A549 (cell line): ENCODE data around the gene PNPLA2. TPM values are rescaled to one million over a fixed set of nuclear protein-coding genes. Genes with fewer than 3 reads are reported as not detected.

Experiments used
- ATAC-seq, 2 experiments: fragments of 200-7000 bp in 1 of 2; fragments of >200 bp in 1 of 2; cut with Nextera tagmentation in 1 of 2; cut with Tn5 transposase in 1 of 2; 3 replicates each; pipeline versions ENCODE4 v1.8.0 to v1.9.1; 2018 to 2020; ENCODE audit warnings: mild to moderate bottlenecking in 1 of 2, moderate library complexity in 1 of 2
- CTCF ChIA-PET: fragments of 300-600 bp; sonication (Branson Sonifier 250); formaldehyde crosslinking; extraction: SDS; loops from one replicate; lab custom pipeline; 2021; ENCODE audit warnings: antibody characterized with exemption, inconsistent platforms; lab: Yijun Ruan, JAX
- POLR2A ChIA-PET: fragments of 350-600 bp; formaldehyde crosslinking; extraction: SDS; loops from one replicate; lab custom pipeline; 2021; ENCODE audit warnings: antibody characterized with exemption, inconsistent platforms; lab: Yijun Ruan, JAX
- DNase-seq, 2 experiments: peaks; one replicate each; pipeline versions ENCODE4 v3.0.0 to v3.0.0-alpha.2; 2011 to 2016; ENCODE audit warnings: low read depth in 1 of 2, low spot score in 1 of 2
- FAIRE-seq: peaks from 2 replicates; lab custom pipeline; 2011; peaks lifted over from hg19 to GRCh38; lab: Jason Lieb, UNC
- H3K27ac ChIP-seq, 2 experiments: fragments of >200 bp; sonication (Bioruptor Twin); formaldehyde crosslinking; 3 replicates each; pipeline ENCODE4 v1.5.1; 2016 to 2017
- H3K4me1 ChIP-seq: fragments of >200 bp; sonication (Bioruptor Twin); formaldehyde crosslinking; 3 replicates; pipeline ENCODE4 v1.6.1; 2016
- H3K4me2 ChIP-seq: fragments of >200 bp; sonication (Bioruptor Twin); formaldehyde crosslinking; 3 replicates; pipeline ENCODE4 v1.6.1; 2016
- H3K4me3 ChIP-seq: fragments of >200 bp; sonication (Bioruptor Twin); formaldehyde crosslinking; 3 replicates; pipeline ENCODE4 v1.5.1; 2016
- H3K9me3 ChIP-seq: fragments of >200 bp; sonication (Bioruptor Twin); formaldehyde crosslinking; 3 replicates; pipeline ENCODE4 v1.6.1; 2016
- BCL3 ChIP-seq: fragments of >200 bp; sonication (Bioruptor Twin); formaldehyde crosslinking; IDR thresholded peaks from 3 replicates; pipeline ENCODE4 v1.6.1; 2016
- BHLHE40 ChIP-seq: IDR thresholded peaks from 2 replicates; pipeline ENCODE4 v1.6.1; 2012; ENCODE audit warnings: low read depth, low read length, inconsistent platforms
- CTCF ChIP-seq: fragments of >200 bp; sonication (Bioruptor Twin); formaldehyde crosslinking; IDR thresholded peaks from 3 replicates; pipeline ENCODE4 v1.5.1; 2016
- E2F6 ChIP-seq: IDR thresholded peaks from 2 replicates; pipeline ENCODE4 v1.6.1; 2012; ENCODE audit warnings: low read depth, borderline replicate concordance
- EP300 ChIP-seq, 2 experiments: fragments of >200 bp; sonication (Bioruptor Twin); formaldehyde crosslinking; IDR thresholded peaks; 2 replicates in 1 of 2; 3 replicates in 1 of 2; pipeline ENCODE4 v1.6.1; 2016 to 2017
- HMGXB4 ChIP-seq: fragments of 250-450 bp; sonication (Bioruptor Pico); IDR thresholded peaks from 2 replicates; pipeline ENCODE4 v1.5.0; 2021; ENCODE audit warnings: mild to moderate bottlenecking, moderate library complexity, borderline replicate concordance
- JUN ChIP-seq, 2 experiments: fragments of >200 bp; sonication (Bioruptor Twin); formaldehyde crosslinking; IDR thresholded peaks; 2 replicates in 1 of 2; 3 replicates in 1 of 2; pipeline ENCODE4 v1.6.1; 2016 to 2017
- KDM5A ChIP-seq: fragments of 200-600 bp; sonication (generic); IDR thresholded peaks from 2 replicates; pipeline ENCODE4 v1.6.1; 2016; ENCODE audit warnings: antibody characterized with exemption, mild to moderate bottlenecking
- MAX ChIP-seq: IDR thresholded peaks from 2 replicates; pipeline ENCODE4 v1.6.1; 2012
- MYC ChIP-seq: IDR thresholded peaks from 2 replicates; pipeline ENCODE4 v1.6.1; 2012; ENCODE audit warnings: mild to moderate bottlenecking, inconsistent platforms, low read length, improper control_type of control experiment, borderline replicate concordance
- NPAS2 ChIP-seq: fragments of 250-450 bp; sonication (Bioruptor Pico); IDR thresholded peaks from 2 replicates; pipeline ENCODE4 v1.8.0; 2022; ENCODE audit warnings: mild to moderate bottlenecking, moderate library complexity, borderline replicate concordance
- PBX3 ChIP-seq: IDR thresholded peaks from 2 replicates; pipeline ENCODE4 v1.6.1; 2012
- POLR2A ChIP-seq: IDR thresholded peaks from 2 replicates; pipeline ENCODE4 v1.6.1; 2012; ENCODE audit warnings: mild to moderate bottlenecking, low read length
- POLR2AphosphoS2 ChIP-seq: conservative IDR thresholded peaks from 2 replicates; pipeline ENCODE4 v1.6.1; 2012; ENCODE audit warnings: low read length, improper control_type of control experiment, inconsistent platforms
- RNF2 ChIP-seq: fragments of 200-600 bp; sonication (generic); IDR thresholded peaks from 2 replicates; pipeline ENCODE4 v1.6.1; 2016; ENCODE audit warnings: low read depth, mild to moderate bottlenecking, antibody characterized with exemption, moderate library complexity, borderline replicate concordance
- SMC3 ChIP-seq: fragments of >200 bp; sonication (Bioruptor Twin); formaldehyde crosslinking; IDR thresholded peaks from 3 replicates; pipeline ENCODE4 v1.6.1; 2018; ENCODE audit warnings: inconsistent platforms
- TFCP2L1 ChIP-seq: fragments of 250-450 bp; sonication (Bioruptor Pico); IDR thresholded peaks from 2 replicates; pipeline ENCODE4 v1.5.0; 2021; ENCODE audit warnings: mild to moderate bottlenecking
- TP53 ChIP-seq: fragments of 250-450 bp; sonication (Bioruptor Pico); IDR thresholded peaks from 2 replicates; pipeline ENCODE4 v1.5.0; 2021; ENCODE audit warnings: mild to moderate bottlenecking, moderate library complexity
- USF2 ChIP-seq: fragments of 450-650 bp; IDR thresholded peaks from 2 replicates; pipeline ENCODE4 v1.6.1; 2014; ENCODE audit warnings: antibody characterized with exemption
- ZNF302 ChIP-seq: fragments of 250-450 bp; sonication (Bioruptor Pico); IDR thresholded peaks from 2 replicates; pipeline ENCODE4 v1.9.0; 2021; ENCODE audit warnings: inconsistent platforms, mild to moderate bottlenecking, moderate library complexity
- WGBS: methylation state at CpG from one replicate; pipeline ENCODE4 v1.1.6; 2017; ENCODE audit errors: missing lambda C conversion rate; 5-methylcytosine and 5-hydroxymethylcytosine counted together
- polyA plus RNA-seq, 4 experiments: library from polyadenylated mRNA; depleted of rRNA in 3 of 4; stranded (reverse); fragments of >200 nt; fragmentation: RNase III in 1 of 4; extraction: RNeasy Plus Mini Kit Qiagen cat#74134 plus additional on column Dnase treatment in 1 of 4; gene quantifications; 2 replicates in 3 of 4; 3 replicates in 1 of 4; pipeline ENCODE4 v1.2.3, GENCODE V29; 2011 to 2017

PNPLA2 gene
- polyA plus RNA-seq, 2 of the 4 experiments (the other 2 are of a cell fraction) = 13.2 to 25.4 TPM

GRCh38 chr11:798093-798713 is 20.5 kb upstream of the PNPLA2 start, which contains the start of gene SLC25A22:
TSS of gene SLC25A22 (minus strand) at chr11:798281. CDS start at chr11:795006, 3,275 bp downstream.
- 0% methylated on average over 4 of the region's 69 CpGs for WGBS
- H3K27ac ChIP-seq = peak within 1 kb of the TSS; percentile 76 to 99
- DNase-seq = peak; percentile 79 to 87
- H3K4me1 ChIP-seq = peaks cover 28% of the 10 kb centered on the region
- CTCF ChIA-PET = interaction anchor here (0.9 to 2.1 kb wide), 6 partner anchors 8 to 23 kb away, joined by 4 to 13 read pairs (median 7); partner anchors contain the start of genes CEND1, GATD1 and RPLP2
- peak within 1 kb of the TSS; percentile 90 for H3K4me2 ChIP-seq
- H3K4me3 ChIP-seq = peak within 1 kb of the TSS; percentile 66
- ATAC-seq = peak; percentile 51 to 69
- H3K9me3 ChIP-seq = no peaks in the 10 kb centered on the region
- no peak for FAIRE-seq
- POLR2A ChIA-PET = interaction anchor here (0.7 kb wide), 1 partner anchor 97 kb away, joined by 3 read pairs; no protein-coding TSS in a partner anchor
- TF ChIP-seq HMGXB4 (CRISPR knock-in tag) = no peak
- TF ChIP-seq CTCF = peak; percentile 84
- TF ChIP-seq PBX3 = 0 out of 2 replicates have a peak, but pooled peaks have one; percentile 24
- no peak for TF ChIP-seq TFCP2L1 (CRISPR knock-in tag)
- peak; percentile 67; the same call in 1 of the 2 replicates for TF ChIP-seq MYC
- peak; percentile 55 for TF ChIP-seq MAX
- peak; percentile 36; the same call in 1 of the 2 replicates for TF ChIP-seq E2F6
- peak; percentile 50 to 88; a peak in 3 of 5 replicates for TF ChIP-seq JUN (IDR thresholded peaks at IDR 0.05)
- TF ChIP-seq BCL3 = peak; percentile 63; the same call in 2 of the 3 replicates
- TF ChIP-seq SMC3 = peak; percentile 39; the same call in 2 of the 3 replicates
- TF ChIP-seq POLR2A = peak; percentile 67
- TF ChIP-seq TP53 = peak; percentile 35; the same call in 1 of the 2 replicates
- no peak for TF ChIP-seq ZNF302

- WGBS = 93% methylated on average over 7 of the region's 32 CpGs
- H3K4me2 ChIP-seq = no peak overlapping the region
- TF ChIP-seq KDM5A (no peak), E2F6 (no peak), USF2 (no peak), BHLHE40 (no peak), RNF2 (no peak), EP300 (IDR thresholded peaks at IDR 0.05) (no peak), NPAS2 (CRISPR knock-in tag) (no peak), POLR2AphosphoS2 (no peak), MYC (no peak), HMGXB4 (CRISPR knock-in tag) (no peak)
Observed at GRCh38 chr11:799641-800316, 18.9 kb upstream of the PNPLA2 start.

More at GRCh38 chr11:799641-800316, 18.9 kb upstream of the PNPLA2 start:
- no peak for DNase-seq
- Histone ChIP-seq H3K4me1 (peaks cover 37% of the 10 kb centered on the region), H3K4me3 (no peak overlapping the region), H3K27ac (no peak overlapping the region), H3K9me3 (no peaks in the 10 kb centered on the region)
- CTCF ChIA-PET = interaction anchor here (0.9 to 1.9 kb wide), 5 partner anchors 9 to 53 kb away, joined by 3 to 10 read pairs (median 4); partner anchors contain the start of genes CEND1, GATD1, RPLP2 and TALDO1
- POLR2A ChIA-PET = no interaction called here
- no peak for FAIRE-seq
- ATAC-seq = no peak
